Ishikawa (cell line): ENCODE data around the gene ABCF2.
A peak's percentile ranks its signal among the peaks of the same experiment; 100 is the strongest.

Source experiments
- CEBPB ChIP-seq: IDR thresholded peaks from 2 replicates; pipeline ENCODE4 v1.6.1; 2012
- CREB1 ChIP-seq: IDR thresholded peaks from 2 replicates; pipeline ENCODE4 v1.6.1; 2012; ENCODE audit warnings: low read depth
- EP300 ChIP-seq: IDR thresholded peaks from 2 replicates; pipeline ENCODE4 v1.6.1; 2012; ENCODE audit warnings: borderline replicate concordance
- NFIC ChIP-seq: IDR thresholded peaks from 2 replicates; pipeline ENCODE4 v1.6.1; 2012
- TCF12 ChIP-seq: IDR thresholded peaks from 2 replicates; pipeline ENCODE4 v1.6.1; 2012; ENCODE audit warnings: low read depth
- YY1 ChIP-seq: IDR thresholded peaks from 2 replicates; pipeline ENCODE4 v1.6.1; 2012; ENCODE audit warnings: low read depth
- TF ChIP-seq, protein P1 (sequence below): IDR thresholded peaks from 2 replicates; pipeline ENCODE4 v1.6.1; 2012; ENCODE audit warnings: low read depth, mild to moderate bottlenecking
- TF ChIP-seq, protein P2 (sequence below): IDR thresholded peaks from 2 replicates; pipeline ENCODE4 v1.6.1; 2012
- TF ChIP-seq, protein P3 (sequence below): IDR thresholded peaks from 2 replicates; pipeline ENCODE4 v1.6.1; 2012

DNA sequence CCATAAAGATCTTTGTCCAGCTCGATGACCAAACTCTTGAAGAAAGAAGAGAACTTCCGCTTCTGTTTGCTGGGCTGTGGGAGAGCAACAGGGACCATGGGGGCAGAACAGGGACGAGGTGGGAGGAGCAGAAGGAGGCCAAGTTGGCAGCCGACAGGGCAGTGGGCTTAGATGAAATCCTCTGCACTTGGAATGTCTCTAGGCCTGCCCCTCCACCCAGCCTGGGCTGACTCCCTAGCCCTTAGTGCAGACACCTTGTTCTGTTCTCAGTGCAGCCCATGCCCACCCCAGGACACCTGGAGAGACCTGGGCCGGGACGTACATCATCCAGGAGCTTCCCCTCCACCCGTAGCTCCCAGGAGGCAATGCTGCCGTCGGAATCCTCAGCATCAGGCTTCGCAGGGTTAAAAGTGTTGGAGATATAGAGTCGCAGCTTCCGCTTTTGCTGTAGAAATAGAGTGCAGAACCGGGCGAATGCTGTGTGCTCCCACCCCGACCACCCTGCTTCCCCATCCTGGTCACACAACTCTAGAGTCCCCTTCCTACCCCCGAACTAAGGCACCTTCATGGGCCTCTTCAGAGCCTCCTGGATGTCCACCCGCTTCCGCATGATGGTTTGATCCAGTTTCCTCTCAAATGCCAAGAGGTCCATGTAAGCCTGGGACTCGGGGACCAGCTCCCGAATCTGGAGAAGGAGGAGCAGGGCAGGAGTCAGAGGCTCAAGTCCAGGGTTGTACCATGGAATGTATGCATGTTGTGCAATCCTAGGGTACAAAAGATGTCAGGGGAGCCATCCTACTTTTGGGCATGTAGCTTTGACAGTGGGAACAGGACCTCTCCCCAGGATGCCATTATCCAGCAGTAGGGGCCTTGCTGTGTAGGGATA lies 15.4 kb upstream of the ABCF2 start:
- TF ChIP-seq TCF12 (no peak), EP300 (no peak), CEBPB (peak; percentile 55; the same call in 1 of the 2 replicates), CREB1 (no peak), YY1 (no peak), NFIC (no peak)
- TF ChIP-seq, protein P1, sequence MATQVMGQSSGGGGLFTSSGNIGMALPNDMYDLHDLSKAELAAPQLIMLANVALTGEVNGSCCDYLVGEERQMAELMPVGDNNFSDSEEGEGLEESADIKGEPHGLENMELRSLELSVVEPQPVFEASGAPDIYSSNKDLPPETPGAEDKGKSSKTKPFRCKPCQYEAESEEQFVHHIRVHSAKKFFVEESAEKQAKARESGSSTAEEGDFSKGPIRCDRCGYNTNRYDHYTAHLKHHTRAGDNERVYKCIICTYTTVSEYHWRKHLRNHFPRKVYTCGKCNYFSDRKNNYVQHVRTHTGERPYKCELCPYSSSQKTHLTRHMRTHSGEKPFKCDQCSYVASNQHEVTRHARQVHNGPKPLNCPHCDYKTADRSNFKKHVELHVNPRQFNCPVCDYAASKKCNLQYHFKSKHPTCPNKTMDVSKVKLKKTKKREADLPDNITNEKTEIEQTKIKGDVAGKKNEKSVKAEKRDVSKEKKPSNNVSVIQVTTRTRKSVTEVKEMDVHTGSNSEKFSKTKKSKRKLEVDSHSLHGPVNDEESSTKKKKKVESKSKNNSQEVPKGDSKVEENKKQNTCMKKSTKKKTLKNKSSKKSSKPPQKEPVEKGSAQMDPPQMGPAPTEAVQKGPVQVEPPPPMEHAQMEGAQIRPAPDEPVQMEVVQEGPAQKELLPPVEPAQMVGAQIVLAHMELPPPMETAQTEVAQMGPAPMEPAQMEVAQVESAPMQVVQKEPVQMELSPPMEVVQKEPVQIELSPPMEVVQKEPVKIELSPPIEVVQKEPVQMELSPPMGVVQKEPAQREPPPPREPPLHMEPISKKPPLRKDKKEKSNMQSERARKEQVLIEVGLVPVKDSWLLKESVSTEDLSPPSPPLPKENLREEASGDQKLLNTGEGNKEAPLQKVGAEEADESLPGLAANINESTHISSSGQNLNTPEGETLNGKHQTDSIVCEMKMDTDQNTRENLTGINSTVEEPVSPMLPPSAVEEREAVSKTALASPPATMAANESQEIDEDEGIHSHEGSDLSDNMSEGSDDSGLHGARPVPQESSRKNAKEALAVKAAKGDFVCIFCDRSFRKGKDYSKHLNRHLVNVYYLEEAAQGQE: no peak
- TF ChIP-seq, protein P2, sequence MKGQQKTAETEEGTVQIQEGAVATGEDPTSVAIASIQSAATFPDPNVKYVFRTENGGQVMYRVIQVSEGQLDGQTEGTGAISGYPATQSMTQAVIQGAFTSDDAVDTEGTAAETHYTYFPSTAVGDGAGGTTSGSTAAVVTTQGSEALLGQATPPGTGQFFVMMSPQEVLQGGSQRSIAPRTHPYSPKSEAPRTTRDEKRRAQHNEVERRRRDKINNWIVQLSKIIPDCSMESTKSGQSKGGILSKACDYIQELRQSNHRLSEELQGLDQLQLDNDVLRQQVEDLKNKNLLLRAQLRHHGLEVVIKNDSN: no peak
- TF ChIP-seq, protein P3, sequence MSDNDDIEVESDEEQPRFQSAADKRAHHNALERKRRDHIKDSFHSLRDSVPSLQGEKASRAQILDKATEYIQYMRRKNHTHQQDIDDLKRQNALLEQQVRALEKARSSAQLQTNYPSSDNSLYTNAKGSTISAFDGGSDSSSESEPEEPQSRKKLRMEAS: no peak
